HG03108 (cell line): ENCODE results near the gene GTF3C1.
A peak's percentile ranks its signal among the peaks of the same experiment; 100 is the strongest.
"Not testable (repeated sequence)": the region's sequence is repeated elsewhere in the genome, so short reads cannot be mapped to it uniquely, and the experiment has no call there.

Experiments
- ATAC-seq: cut with Tn5 transposase; IDR thresholded peaks from one replicate; pipeline ENCODE4 v1.9.1; 2021; ENCODE audit warnings: moderate library complexity; ENCODE audit not compliant: unreplicated experiment

GTF3C1 gene, protein sequence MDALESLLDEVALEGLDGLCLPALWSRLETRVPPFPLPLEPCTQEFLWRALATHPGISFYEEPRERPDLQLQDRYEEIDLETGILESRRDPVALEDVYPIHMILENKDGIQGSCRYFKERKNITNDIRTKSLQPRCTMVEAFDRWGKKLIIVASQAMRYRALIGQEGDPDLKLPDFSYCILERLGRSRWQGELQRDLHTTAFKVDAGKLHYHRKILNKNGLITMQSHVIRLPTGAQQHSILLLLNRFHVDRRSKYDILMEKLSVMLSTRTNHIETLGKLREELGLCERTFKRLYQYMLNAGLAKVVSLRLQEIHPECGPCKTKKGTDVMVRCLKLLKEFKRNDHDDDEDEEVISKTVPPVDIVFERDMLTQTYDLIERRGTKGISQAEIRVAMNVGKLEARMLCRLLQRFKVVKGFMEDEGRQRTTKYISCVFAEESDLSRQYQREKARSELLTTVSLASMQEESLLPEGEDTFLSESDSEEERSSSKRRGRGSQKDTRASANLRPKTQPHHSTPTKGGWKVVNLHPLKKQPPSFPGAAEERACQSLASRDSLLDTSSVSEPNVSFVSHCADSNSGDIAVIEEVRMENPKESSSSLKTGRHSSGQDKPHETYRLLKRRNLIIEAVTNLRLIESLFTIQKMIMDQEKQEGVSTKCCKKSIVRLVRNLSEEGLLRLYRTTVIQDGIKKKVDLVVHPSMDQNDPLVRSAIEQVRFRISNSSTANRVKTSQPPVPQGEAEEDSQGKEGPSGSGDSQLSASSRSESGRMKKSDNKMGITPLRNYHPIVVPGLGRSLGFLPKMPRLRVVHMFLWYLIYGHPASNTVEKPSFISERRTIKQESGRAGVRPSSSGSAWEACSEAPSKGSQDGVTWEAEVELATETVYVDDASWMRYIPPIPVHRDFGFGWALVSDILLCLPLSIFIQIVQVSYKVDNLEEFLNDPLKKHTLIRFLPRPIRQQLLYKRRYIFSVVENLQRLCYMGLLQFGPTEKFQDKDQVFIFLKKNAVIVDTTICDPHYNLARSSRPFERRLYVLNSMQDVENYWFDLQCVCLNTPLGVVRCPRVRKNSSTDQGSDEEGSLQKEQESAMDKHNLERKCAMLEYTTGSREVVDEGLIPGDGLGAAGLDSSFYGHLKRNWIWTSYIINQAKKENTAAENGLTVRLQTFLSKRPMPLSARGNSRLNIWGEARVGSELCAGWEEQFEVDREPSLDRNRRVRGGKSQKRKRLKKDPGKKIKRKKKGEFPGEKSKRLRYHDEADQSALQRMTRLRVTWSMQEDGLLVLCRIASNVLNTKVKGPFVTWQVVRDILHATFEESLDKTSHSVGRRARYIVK (N-terminal part only)

DNA sequence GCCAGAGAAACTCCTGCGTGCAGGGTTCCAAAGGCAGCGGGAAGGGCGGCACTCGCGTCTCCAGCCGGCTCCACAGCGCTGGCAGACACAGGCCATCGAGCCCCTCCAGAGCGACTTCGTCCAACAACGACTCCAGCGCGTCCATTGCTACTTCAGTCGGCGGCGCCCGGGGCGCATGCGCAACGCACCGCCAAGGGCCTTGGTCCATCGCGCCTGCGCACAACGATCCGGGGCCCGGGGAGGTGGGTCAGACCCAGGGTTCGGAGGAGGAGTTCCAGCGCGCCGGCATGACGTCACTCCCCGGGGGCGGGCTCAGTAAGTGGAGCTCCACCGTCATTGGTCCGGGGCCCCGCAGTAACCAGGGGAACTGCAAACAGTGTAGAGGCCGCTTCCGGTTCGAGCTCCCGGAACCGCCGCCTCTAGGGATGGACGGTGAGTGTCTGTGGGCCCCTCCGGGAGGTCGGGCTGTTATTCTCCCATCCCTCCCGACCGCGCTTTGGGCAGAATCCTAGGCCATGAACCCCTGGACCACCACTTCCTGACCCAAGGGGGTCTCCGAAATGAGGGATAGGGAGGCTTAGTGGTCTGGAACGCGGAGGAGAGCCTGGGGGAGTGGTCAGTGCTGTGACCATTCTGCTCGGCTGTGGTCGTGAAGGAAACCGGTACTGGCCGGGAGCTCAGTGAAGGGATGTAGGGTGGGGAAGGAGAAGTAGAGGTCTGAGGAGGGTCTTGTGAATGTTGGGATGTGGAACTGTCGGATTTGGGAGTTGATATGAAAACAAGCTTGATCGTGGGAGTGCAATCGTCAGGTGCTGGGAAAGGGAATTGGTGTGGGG is at the start of gene GTF3C1, which contains the start of gene KATNIP:
TSS of gene GTF3C1 (minus strand) at position 168 of the 836 bp plus-strand sequence. CDS start at position 145, 23 bp downstream.
TSS of gene KATNIP (plus strand) at position 399 of the 836 bp plus-strand sequence. CDS start at position 426, 27 bp downstream.
- ATAC-seq: peak; percentile 95

DNA sequence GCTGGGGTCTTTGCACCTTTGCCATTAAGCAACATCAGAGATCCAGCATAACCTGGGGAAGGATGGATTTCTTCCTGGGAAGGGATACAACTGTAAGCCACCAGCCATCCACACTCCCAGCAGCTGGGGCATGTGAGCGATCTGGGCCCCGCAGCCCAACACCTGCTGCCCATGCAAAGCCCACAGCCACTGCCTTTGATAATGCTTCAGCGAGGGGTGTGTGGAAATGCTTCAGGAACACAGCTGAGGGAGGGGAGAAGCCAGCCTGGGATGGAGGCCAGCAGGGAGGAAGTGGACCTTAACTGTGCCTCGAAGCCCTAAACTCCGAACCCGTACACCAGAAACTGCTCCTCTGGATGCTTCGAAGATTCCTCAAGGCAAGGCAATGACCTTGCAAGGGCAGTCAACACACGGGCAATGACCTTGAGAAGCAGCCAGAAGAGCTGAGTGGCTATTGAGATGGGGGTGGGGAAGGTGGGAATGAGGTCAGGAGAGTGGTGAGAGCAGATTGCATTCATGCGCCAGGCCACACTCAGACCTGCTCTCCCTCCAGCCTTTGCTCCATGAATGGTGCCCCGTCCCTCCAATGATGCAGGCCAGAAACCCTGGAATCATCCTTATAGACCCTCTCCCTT is 49.3 kb upstream of the GTF3C1 start:
- no peak for ATAC-seq

DNA sequence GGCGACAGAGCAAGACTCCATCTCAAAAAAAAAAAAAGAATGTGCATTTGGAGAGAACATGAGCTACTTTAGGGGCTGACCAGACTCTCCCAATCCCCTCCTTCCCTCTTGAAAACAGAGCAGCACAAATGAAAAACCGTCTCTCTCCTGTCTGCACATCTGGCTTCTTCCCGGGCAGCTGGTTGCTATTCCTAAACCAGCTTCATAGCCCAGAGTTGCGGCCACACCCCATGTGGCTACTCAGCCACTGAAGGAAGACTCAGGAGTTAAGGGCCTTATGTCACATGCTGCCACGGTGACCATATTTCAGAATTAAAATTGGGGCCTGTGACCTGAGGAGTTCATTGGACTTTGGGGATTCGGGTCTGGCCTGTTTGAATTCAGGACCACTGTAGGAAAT is 48.5 kb upstream of the GTF3C1 start:
- ATAC-seq: no peak

DNA sequence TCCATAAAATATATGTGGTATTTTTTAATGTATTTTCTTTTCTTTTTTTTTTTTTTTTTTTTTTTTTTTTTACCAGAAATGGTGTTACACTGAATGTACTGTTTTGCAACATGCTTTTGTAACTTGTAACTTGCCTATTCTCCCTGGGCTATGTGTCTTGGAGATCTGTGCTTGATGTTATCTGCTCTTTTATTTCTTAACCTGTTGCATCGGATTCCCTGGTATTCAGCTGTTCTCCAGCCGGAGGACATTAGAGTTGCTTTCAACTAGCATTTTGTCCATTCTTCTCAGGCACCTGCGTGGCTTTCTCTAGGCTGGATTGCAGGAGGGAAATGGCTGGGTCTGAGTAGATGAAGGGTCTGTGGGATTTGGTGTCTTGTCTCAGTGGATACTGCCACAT is 47.6 kb upstream of the GTF3C1 start:
- ATAC-seq: no peak

DNA sequence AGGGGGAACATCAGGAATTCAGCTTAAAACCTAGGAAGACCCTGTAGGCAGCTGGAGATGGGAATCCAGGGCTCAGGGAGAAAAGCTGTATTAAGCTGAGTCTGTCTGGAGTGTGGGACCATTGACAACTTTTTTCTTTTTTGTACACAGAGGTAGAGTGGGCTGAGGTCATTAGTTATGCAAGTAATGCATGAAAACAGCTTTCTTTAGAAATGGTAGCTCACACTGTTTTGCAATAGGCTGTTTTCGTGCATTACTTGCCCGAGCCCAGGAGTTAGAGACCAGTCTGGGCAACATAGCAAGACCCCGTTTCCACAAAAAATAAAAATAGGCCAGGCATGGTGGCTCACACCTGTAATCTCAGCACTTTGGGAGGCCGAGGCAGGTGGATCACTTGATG is 46.7 kb upstream of the GTF3C1 start:
- no peak for ATAC-seq

DNA sequence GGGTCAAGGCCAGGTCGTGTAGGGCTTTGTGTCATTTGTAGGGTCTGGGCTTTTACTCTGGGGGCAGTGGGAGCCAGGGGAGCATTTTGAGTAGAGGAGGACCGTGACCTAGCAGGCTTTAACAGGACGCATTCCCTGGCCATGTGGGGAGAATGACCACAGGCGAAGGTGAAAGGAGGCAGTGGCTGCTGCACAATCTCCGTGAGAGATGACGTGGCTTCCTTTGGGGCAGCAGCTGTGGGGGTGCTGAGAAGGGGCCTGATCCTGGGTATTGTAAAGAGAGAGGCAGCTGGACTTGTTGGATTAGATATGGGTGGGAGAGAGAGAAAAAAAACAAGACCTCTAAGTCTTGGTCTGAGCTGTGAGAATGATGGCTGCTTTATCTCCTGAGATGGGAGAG is 46.3 kb upstream of the GTF3C1 start:
- no peak for ATAC-seq

DNA sequence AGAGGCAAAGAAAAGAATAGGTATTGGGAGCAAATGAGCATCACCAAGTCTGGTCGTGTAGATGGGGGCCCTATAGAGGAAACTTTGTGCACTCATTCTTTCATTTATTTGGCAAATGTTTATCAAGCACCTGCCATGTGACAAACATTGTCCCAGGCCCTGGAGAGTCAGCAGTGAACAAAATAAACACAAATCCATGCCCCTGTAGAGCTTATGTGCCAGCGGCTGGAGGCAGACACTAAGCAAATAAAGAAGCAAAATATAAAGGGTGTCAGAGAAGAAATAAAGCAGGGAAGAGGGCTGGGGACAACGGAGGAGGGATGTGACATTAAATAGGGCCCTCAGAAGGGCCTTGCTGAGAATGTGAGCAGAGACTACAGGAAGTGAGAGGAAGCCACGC is 45.8 kb upstream of the GTF3C1 start:
- ATAC-seq: no peak

DNA sequence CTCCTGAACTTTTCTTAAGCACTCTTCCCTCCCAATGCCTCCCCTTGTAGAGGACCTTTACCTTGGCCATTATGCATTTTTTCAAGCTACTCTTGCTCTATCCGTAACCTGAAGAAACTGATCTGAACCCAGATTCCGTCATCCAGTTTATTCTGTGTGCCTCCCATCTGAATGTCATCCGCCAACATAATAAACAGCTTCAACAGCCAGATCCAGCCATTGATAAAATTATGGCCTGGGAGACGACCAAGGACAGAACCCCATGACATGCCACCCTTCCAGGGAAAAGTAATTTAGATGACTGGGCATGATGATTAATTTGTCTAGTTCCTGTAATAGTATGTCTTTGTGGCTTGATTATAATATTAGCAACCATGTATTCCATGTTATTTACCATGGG is 42.1 kb upstream of the GTF3C1 start:
- ATAC-seq: no peak

DNA sequence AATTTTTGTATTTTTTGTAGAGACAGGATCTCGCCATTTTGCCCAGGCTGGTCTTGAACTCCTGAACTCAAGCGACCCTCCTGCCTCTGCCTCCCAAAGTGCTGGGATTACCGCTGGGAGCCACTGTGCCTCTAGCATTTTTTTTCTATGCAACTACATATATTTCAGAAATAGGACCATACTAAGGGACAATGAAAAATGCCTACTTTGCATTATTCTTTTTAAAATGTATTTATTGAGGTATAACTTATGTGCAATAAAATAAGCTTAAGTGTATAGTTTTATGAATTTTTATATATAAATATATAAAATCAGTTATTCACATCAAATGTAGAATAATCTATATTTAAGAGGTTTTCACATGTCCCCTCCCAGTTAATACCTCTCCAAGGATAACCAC is 38.3 kb upstream of the GTF3C1 start:
- no peak for ATAC-seq

DNA sequence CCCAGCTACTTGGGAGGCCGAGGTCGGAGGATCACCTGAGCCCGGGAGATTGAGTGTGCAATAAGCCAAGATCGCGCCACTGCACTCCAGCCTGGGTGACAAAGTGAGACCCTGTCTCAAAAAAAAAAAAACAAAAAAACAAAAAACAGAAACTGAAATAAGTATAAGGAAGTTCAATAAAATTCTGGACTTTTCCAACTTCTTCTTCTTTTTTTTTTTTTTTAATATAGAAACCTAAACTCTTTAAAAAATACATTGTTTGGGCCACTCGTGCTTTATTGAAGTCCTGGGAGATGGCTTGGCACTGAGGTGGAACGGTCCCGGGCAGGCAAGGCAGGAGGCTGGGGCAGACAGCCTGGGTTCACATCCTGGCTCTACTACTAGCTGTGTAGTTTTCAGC is 37.0 kb upstream of the GTF3C1 start:
- ATAC-seq: no peak

DNA sequence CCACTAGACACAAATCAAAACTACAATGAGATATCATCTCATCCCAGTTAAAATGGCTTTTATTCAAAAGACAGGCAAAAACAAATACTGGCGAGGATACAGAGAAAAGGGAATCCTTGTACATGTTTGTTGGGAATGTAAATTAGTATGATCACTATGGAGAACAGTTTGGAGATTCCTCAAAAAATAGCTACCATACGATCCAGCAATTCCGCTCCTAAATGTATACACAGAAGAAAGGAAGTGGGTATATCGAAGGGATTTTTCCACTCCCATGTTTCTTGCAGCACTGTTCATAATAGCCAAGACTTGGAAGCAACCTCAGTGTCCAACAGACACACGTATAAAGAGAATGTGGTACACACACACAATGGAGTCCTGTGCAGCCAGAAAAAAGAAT is 35.5 kb upstream of the GTF3C1 start:
- no peak for ATAC-seq

DNA sequence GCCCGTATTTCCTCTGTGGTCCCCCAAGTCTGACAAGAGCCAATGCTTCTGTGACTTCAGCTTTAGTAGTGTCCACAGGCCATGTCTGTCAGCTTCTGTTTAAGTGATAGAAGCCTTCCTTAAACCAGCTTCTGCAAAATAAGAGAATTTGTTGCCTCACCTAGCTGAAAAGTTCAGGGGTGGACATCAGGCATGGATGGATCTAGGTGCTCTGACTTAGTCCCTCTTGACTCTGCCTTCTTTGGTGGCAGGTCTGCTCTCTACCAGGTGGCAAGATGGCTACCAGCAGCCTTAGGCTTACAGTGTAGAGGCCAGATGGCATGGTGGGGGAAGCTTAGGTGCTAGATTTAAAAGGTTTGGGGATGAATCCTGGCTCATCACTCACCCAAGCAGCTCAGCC is 33.9 kb upstream of the GTF3C1 start:
- ATAC-seq: no peak

DNA sequence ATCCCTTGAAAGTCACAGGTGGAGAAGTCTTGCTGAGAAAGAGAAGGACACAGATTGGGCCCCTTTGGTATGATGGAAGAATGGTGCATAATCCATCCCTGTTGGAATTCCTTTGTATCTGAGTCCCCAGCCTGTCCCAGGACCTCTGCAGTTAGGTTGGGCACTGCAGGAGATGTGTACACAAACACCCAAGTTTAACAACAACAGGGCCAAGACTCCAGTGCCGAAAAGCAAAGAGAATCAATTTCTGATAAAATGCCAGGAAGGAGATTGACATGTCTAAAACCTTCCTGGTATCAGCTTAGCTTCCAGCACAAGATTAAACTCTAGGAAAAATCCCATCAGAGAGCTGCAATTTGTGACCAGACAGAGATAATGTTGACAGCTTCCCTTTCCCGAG is 33.2 kb upstream of the GTF3C1 start:
- no peak for ATAC-seq

DNA sequence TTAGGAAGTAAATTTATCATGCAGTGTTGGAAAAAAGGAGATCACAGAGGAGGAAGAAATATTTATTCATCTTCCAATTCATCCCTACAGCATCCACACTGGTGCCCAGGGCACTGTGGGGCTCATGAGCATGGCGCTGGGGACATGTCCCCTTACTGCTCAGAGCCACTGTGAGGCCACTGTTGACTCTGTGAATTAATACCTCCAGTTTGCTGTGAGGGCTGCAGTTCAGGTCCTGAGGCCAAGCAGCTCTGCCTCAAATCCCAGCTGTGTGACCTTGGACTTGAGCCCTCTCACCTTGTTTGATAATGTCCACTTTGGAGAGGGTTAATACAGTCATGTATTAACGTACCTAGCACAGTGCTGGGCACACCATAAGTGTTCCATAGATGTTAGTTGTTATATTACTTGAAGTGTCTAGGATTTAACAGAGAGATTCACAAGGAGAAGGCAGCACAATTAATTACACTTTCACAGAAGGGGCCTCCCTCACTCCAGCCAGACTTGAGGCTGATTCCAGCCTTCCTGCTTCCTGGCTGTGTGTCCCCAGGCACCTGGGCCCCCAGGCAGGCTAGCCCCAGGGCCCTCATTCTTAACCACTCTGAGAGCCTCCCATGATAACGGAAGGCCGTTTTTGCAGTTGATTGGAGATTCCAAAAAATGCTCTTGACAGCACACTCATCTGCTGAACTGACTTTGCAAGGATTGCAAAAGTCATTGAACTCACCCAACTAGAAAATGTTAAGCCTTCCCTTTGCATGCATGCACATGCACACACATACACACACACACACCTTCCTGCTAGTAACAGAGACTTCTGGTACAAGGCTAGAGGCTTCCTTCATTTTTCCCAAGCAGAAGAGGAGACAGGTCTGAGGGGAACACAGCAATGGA is 29.6 kb upstream of the GTF3C1 start:
- no peak for ATAC-seq

DNA sequence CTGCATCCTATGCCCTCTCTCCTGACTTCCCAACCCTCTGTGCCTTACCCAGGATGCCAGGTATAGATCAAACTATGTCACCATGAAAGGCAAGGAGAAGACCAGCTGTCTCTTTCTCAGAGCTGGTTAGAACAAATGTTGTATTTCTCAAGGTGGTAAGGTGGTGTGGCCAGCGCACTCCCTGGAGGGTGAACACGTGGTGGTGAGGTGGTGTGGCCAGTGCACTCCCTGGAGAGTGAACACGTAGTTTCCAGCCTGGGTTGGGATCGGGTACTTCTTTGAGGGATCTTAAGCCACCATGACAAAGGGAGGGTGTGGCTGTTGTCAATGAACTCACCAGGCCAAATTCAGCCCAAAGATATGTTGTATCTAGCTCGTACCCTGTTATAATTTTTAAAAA is 27.0 kb upstream of the GTF3C1 start:
- no peak for ATAC-seq

DNA sequence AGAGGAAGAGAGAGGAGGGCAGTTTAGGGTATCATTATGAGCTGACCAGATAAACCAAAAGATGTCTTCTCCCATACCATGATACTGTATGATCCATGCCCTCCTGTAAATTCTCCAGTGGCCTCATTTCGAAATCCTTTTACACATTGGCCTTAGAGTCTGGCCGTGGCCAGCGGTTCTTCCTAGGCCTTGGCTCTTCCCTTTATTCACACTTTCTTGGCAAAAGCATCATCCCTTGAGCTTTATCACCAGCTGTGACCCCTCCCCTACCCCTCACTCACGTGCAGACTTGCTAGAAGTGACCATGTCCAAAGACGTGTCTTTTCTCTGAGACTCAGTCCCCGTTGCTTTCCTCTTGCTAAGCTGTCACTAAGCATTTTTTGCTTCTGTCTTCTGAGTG is 23.0 kb upstream of the GTF3C1 start:
- no peak for ATAC-seq

DNA sequence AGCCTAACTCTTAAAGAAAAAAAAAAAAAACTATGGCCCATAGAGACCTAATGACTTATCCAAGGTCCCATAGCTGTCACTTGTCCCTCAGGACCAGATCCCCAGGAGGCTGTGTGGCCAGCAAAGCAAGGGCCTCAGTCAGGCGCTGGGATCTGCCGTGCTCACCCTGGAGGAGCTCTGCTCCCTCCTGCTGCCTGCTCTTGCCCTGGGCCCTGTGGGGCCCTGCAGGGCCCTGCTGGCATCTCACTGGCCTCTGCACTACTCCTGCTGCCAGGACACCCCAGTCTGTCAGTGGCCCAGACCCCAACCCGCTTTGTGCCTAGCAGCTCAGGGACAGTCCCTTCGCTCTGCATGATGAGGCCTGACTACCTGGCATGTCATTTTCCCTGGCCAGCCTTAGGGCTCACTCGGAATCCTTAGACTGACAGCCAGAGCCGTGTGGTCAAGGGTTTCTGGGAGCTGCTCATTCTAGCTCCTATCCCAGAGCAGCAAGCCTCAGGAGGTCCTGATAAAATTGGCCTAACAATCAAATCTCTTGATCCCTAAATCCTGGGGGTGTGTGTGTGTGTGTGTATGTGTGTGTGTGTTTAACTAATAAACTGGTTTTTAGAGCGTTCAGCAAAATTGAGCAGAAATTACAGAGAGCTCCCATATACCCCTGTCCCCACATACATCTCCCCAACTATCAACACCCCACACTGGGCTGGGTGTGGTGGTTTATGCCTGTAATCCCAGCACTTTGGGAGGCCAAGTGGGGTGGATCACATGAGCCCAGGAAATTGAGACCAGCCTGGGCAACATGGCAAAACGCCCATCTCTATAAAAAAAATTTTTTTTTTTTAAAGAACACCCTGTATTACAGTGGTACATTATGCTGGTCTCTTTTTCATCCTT is 22.0 kb upstream of the GTF3C1 start:
- no peak for ATAC-seq

DNA sequence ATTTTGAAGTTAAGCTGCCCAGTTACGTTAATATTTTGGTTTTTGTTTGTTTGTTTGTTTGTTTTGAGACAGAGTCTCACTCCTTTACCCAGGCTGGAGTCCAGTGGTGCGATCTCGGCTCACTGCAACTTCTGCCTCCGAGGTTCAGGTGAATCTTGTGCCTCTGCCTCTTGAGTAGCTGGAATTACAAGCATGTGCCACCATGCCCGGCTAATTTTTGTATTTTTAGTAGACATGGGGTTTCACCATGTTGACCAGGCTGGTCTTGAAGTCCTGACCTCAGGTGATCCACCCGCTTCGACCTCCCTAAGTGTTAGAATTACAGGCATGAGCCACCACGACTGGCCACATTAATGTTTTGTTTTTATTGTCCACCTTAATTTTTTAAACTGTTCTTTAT is 21.3 kb upstream of the GTF3C1 start:
- ATAC-seq: not testable (repeated sequence)
